ENCODE results near the gene MEPE.

- TF ChIP-seq CTCF (IDR thresholded peaks at IDR 0.05) (no peak), EZH2 (IDR thresholded peaks at IDR 0.05) (no peak)
Observed at GRCh38 chr4:87855559-87855958, 22.8 kb downstream of the MEPE start.
